ENCODE results near the gene KRTAP19-5.

- TF ChIP-seq KLF16 (tag by site-specific recombination; IDR thresholded peaks at IDR 0.05) (no peak), REST (tag by site-specific recombination; IDR thresholded peaks at IDR 0.05) (no peak), ZBTB48 (tag by site-specific recombination; IDR thresholded peaks at IDR 0.05) (no peak), ZNF239 (tag by site-specific recombination; IDR thresholded peaks at IDR 0.05) (no peak), CTCF (tag by site-specific recombination; IDR thresholded peaks at IDR 0.05) (no peak), ZNF596 (tag by site-specific recombination; IDR thresholded peaks at IDR 0.05) (no peak), ZNF140 (tag by site-specific recombination; IDR thresholded peaks at IDR 0.05) (no peak), HOXA7 (CRISPR knock-in tag; IDR thresholded peaks at IDR 0.05; ENCODE audit: borderline replicate concordance) (no peak), MZF1 (tag by site-specific recombination; IDR thresholded peaks at IDR 0.05; ENCODE audit: borderline replicate concordance) (no peak), ZNF449 (tag by site-specific recombination; IDR thresholded peaks at IDR 0.05) (no peak), GLIS2 (tag by site-specific recombination; IDR thresholded peaks at IDR 0.05) (no peak), ZNF266 (tag by site-specific recombination; IDR thresholded peaks at IDR 0.05; ENCODE audit: low read depth) (no peak), ZNF335 (tag by site-specific recombination; conservative IDR thresholded peaks at IDR 0.05) (no peak), ZNF433 (tag by site-specific recombination; IDR thresholded peaks at IDR 0.05; ENCODE audit: low read depth) (no peak)
Observed at GRCh38 chr21:30479259-30479658, 22.7 kb downstream of the KRTAP19-5 start.

Measured in HEK293 (cell line).